GM18498 (cell line): Measurements from ENCODE around the gene DGKB.

Source experiments
- ATAC-seq: cut with Tn5 transposase; IDR thresholded peaks from one replicate; pipeline ENCODE4 v1.9.1; 2021; ENCODE audit warnings: mild to moderate bottlenecking, moderate library complexity; ENCODE audit not compliant: unreplicated experiment

DGKB gene

DNA sequence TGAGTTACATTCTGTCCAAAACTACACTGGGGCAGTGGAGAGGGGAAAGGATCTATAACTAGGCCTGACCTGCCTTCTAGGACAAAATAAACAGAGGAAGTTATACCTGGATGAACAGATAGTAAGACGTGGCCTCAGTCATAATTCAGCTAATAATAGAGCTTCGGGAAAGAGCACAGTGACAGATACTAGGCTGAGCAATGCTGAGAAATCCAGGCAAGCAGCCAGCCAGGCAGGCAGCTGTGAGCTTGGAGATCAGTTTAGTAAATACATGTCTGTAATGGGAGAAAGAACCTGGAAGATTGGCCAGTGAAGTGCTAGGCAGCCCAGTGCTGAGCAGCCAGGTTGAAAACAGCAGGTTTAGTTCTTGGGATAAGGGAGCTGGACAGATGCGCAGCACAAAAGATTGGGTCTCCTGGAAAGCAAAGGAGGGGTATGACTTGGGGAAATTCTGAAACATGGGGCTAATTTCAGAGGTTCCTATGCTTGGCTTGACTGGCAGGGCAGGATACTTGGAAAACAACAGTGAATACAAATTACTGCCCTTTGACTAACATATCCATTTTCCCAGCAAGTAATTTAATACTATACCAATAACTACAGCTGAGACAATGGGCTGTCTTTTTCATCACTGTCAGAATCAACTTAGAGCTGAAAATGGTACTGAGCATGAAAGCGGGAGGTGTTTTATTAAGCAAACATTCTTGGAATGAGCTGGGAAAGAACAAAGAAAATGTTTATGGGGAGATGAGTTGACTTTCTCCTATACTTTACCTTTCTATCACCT, 140.8 kb downstream of the DGKB start:
- no peak for ATAC-seq

DNA sequence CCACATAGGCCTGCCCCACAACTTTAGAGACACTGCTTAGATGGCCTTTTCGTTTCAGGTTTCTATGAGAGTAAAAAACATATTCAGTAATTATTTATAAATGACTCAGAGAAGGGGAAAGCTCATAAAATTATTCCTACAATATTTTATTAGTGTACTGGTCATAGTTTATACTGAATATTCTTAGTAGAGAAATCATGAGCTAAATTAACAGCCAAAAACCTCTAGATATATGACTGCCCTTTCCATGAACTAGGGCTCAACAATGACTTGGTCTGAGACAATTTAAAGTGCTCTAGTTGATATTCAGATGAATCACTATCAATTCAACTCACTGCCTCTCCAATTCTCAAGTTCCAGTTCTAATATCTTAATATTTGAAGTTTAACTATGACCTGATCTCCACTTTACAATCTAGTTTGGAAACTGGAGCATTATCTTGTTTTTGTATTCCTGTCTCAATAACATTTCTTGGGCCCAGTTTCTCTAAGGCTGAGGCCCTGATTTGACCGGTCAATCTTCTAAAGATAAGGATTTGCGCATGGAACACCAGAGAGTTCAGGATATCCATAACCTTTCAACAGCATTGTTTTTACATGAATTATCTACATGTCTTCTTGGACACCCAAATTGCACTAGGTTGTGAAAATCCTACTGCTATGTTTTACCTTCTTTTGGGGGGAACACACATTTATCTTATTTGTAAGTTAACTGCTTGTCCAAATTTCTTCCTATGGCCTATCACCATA, 141.6 kb downstream of the DGKB start:
- no peak for ATAC-seq

- no peak for ATAC-seq
Observed at GRCh38 chr7:14759785-14760184, 142.8 kb downstream of the DGKB start.

- no peak for ATAC-seq
Observed at GRCh38 chr7:14754631-14755030, 147.9 kb downstream of the DGKB start.

- no peak for ATAC-seq
Observed at GRCh38 chr7:14752301-14752700, 150.2 kb downstream of the DGKB start.

DNA sequence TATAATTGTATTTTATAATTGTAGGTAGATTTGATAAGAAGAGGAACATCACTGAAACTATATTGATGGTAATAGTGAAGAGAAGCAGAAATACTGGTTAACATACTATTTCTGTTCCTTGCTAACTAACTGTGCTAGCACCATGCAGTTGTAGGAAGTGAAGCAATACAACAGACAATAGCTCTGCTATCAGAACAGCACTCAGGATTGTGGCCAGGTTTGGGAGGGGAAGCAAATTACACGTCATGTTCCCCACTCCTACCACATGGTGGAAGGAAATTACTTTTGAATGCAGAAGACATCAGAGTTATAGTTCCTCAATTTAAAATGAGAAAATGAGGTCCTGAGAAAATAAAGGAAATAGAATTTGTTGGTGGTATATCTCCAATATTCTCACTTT, 151.1 kb downstream of the DGKB start:
- ATAC-seq: no peak

- ATAC-seq: no peak
Observed at GRCh38 chr7:14748461-14748860, 154.1 kb downstream of the DGKB start.

GRCh38 chr7:14747701-14748100, 154.8 kb downstream of the DGKB start:
- no peak for ATAC-seq

- no peak for ATAC-seq
Observed at GRCh38 chr7:14745076-14745475, 157.5 kb downstream of the DGKB start.

- no peak for ATAC-seq
Observed at GRCh38 chr7:14740606-14741005, 161.9 kb downstream of the DGKB start.

DNA sequence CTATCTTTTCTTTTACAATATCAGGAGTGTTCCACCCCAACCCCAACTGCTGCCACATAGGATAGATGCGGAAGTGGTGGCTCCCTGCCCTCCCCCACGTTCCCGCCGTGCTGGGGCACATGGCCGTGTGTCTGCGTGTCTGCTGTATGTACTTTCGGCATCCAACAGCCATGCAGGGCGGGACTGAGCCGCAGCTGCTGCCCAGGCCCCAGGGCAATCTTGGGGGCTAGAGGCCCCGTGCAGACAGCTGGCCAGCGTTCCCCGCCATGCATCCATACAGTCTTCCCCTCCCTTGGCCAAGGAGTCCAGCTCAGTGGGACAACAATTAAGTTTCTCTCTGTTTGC, 162.7 kb downstream of the DGKB start:
- ATAC-seq: no peak

- ATAC-seq: no peak
Observed at GRCh38 chr7:14739168-14739840, 163.2 kb downstream of the DGKB start.

- no peak for ATAC-seq
Observed at GRCh38 chr7:14738086-14738485, 164.5 kb downstream of the DGKB start.

GRCh38 chr7:14734839-14735321, 167.7 kb downstream of the DGKB start:
- ATAC-seq: no peak

DNA sequence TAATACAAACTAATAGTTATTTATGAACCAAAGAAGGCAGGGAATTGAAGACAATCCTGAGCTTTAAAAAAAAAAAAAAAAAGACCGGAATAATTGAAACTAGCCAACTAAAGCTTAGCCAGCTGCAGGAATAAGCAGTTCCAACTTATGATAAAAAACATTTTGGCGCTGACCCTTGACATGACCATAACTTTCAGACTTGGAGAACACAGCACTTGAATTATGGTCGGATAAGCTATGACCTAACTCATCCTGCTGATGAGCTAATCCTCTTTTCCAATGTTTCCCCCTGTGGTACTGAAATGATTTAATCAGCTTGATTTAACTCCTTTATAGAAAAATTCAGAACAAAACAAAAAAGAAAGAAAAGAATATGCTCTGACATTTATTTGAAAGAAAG, 181.8 kb downstream of the DGKB start:
- ATAC-seq: no peak

DNA sequence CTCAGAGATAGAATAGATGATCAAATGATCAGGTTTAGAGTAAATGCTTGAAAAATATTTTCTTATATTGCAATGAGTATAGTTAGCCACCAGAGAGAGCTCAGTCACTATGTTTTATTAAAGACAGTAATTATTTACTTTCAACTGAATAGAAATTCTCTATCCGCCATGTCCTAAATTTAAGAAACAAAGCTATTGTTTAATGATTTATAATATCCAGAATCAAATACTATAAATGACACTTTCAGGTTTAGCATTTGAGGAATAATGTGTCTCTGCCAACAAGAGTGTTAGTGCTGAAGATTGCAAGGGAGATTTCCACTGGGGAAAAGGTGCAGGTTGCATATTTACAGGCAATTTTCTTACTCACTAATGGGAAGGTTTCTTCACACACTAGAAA, 184.7 kb downstream of the DGKB start:
- ATAC-seq: no peak

DNA sequence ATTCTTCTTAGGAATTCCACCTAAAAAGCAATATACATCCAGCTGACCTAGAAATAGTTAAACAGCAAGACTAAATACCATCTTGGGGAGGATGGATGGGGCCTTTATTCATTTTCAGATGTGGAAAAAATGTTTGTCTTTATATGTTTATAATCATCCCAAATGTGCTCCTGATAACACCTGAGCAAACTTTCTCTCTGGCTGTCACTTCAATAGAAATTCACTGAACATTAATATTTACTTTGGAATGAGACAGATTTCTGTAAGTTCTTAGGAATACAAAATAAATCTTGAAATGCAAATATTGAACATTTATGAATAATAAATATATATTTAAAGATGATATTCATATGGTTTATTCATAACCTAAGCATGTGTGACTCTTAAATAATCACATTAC, 185.4 kb downstream of the DGKB start:
- no peak for ATAC-seq

- peak; percentile 98 for ATAC-seq
Observed at GRCh38 chr7:14714161-14714728, 188.3 kb downstream of the DGKB start.

DNA sequence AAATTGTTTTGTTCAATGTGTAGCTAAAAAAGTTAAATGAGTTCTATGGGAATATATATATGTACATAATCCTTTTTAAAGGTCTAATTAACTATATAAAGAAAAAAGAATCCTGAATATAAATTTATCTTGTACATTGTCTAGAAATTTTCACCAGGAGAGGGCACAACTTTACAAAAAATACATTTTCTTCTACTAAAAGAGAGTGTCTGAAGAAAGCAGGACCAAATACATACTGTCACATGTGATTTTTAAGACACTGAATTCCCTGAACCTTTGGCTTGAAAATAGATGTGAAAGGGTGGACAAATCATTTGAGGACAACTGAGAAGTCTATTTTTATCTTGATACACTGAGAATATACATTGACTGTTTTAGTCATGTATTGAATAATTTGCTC, 204.3 kb downstream of the DGKB start:
- ATAC-seq: no peak

GRCh38 chr7:14697684-14698083, 204.9 kb downstream of the DGKB start:
- ATAC-seq: no peak

DNA sequence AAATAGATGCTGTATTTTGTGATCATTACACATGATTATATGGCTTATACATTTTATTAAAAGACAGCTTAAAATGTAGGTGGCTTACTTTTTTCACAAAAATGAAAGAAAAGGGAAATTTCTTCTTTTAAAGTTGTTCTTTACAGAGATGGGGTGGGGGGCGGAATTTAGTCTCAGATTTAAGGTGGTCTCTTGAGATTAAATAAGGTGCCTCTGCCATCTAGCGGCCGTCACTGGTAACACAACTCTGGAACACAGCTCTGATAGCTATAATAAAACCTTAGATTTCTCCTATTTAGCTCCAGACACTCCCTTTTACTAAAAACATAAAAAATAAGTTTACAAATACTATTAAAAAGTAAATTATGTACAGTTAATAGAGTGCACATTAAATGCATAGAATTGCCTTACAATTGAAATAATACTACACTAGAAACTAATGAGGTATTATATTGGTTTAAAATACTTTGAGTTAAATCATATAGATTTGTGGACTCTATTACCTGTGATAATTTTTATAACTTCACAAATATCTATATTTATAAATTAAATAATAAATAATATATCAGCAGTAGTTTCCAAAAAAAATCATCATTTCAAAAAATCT, 210.9 kb downstream of the DGKB start:
- ATAC-seq: no peak
